ENCODE results near the gene PRKCA.
"Not testable (repeated sequence)": the region's sequence is repeated elsewhere in the genome, so short reads cannot be mapped to it uniquely, and the experiment has no call there.

The PRKCA gene

GRCh38 chr17:66345949-66346638 lies 43.7 kb downstream of the PRKCA start:
- not testable (repeated sequence) for H3K27me3 ChIP-seq (ENCODE audit: control insufficient read depth in 1 of 2, insufficient read depth in 2 of 2, low read length in 2 of 2); H3K36me3 ChIP-seq (ENCODE audit: insufficient read depth, low read length); H3K4me3 ChIP-seq (ENCODE audit: low read depth in 1 of 2, low read length in 2 of 2); H3K9ac ChIP-seq (ENCODE audit: low read length); H3K27ac ChIP-seq (ENCODE audit: low read depth, low read length); H3K9me3 ChIP-seq (ENCODE audit: low read length)
- H3K4me1 ChIP-seq (ENCODE audit: insufficient read depth, low read length), result peaks cover 34% of the 10 kb centered on the region

GRCh38 chr17:66347661-66348514 lies 45.5 kb downstream of the PRKCA start:
- Histone ChIP-seq H3K9ac (ENCODE audit: low read length) (no peak overlapping the region), H3K36me3 (ENCODE audit: insufficient read depth, low read length) (no peaks in the 10 kb centered on the region), H3K4me3 (ENCODE audit: low read depth in 1 of 2, low read length in 2 of 2) (no peak overlapping the region), H3K4me1 (ENCODE audit: insufficient read depth, low read length) (peaks cover 37% of the 10 kb centered on the region), H3K27ac (ENCODE audit: low read depth, low read length) (no peak overlapping the region), H3K9me3 (ENCODE audit: low read length) (no peaks in the 10 kb centered on the region), H3K27me3 (ENCODE audit: control insufficient read depth in 1 of 2, insufficient read depth in 2 of 2, low read length in 2 of 2) (no peaks in the 10 kb centered on the region)

- H3K27me3 ChIP-seq (ENCODE audit: control insufficient read depth in 1 of 2, insufficient read depth in 2 of 2, low read length in 2 of 2), result no peaks in the 10 kb centered on the region
- H3K9ac ChIP-seq (ENCODE audit: low read length), result no peak overlapping the region
- H3K9me3 ChIP-seq (ENCODE audit: low read length), result no peaks in the 10 kb centered on the region
- H3K4me1 ChIP-seq (ENCODE audit: insufficient read depth, low read length), result peaks cover 40% of the 10 kb centered on the region
- no peak overlapping the region for H3K4me3 ChIP-seq (ENCODE audit: low read depth in 1 of 2, low read length in 2 of 2)
- peak overlapping the region; percentile 18 for H3K27ac ChIP-seq (ENCODE audit: low read depth, low read length)
- no peaks in the 10 kb centered on the region for H3K36me3 ChIP-seq (ENCODE audit: insufficient read depth, low read length)
These were observed 46.3 kb downstream of the PRKCA start for GRCh38 chr17:66348584-66349165.

GRCh38 chr17:66349521-66350254 lies 47.3 kb downstream of the PRKCA start:
- Histone ChIP-seq H3K9ac (ENCODE audit: low read length) (no peak overlapping the region), H3K27ac (ENCODE audit: low read depth, low read length) (no peak overlapping the region), H3K9me3 (ENCODE audit: low read length) (no peaks in the 10 kb centered on the region), H3K4me1 (ENCODE audit: insufficient read depth, low read length) (peaks cover 44% of the 10 kb centered on the region), H3K27me3 (ENCODE audit: control insufficient read depth in 1 of 2, insufficient read depth in 2 of 2, low read length in 2 of 2) (no peaks in the 10 kb centered on the region), H3K4me3 (ENCODE audit: low read depth in 1 of 2, low read length in 2 of 2) (no peak overlapping the region), H3K36me3 (ENCODE audit: insufficient read depth, low read length) (no peaks in the 10 kb centered on the region)

- not testable (repeated sequence) for H3K9ac ChIP-seq (ENCODE audit: low read length); H3K36me3 ChIP-seq (ENCODE audit: insufficient read depth, low read length); H3K27ac ChIP-seq (ENCODE audit: low read depth, low read length); H3K9me3 ChIP-seq (ENCODE audit: low read length); H3K27me3 ChIP-seq (ENCODE audit: control insufficient read depth in 1 of 2, insufficient read depth in 2 of 2, low read length in 2 of 2); H3K4me3 ChIP-seq (ENCODE audit: low read depth in 1 of 2, low read length in 2 of 2)
- H3K4me1 ChIP-seq (ENCODE audit: insufficient read depth, low read length), result peaks cover 44% of the 10 kb centered on the region
These were observed 48.2 kb downstream of the PRKCA start for GRCh38 chr17:66350576-66350975.

- H3K27me3 ChIP-seq (ENCODE audit: control insufficient read depth in 1 of 2, insufficient read depth in 2 of 2, low read length in 2 of 2), result no peaks in the 10 kb centered on the region
- H3K4me1 ChIP-seq (ENCODE audit: insufficient read depth, low read length), result peaks cover 44% of the 10 kb centered on the region
- H3K9ac ChIP-seq (ENCODE audit: low read length), result no peak overlapping the region
- H3K4me3 ChIP-seq (ENCODE audit: low read depth in 1 of 2, low read length in 2 of 2), result no peak overlapping the region
- no peak overlapping the region for H3K27ac ChIP-seq (ENCODE audit: low read depth, low read length)
- H3K9me3 ChIP-seq (ENCODE audit: low read length), result no peaks in the 10 kb centered on the region
- H3K36me3 ChIP-seq (ENCODE audit: insufficient read depth, low read length), result no peaks in the 10 kb centered on the region
These were observed 48.6 kb downstream of the PRKCA start for GRCh38 chr17:66351033-66351432.

GRCh38 chr17:66351701-66352100 lies 49.3 kb downstream of the PRKCA start:
- H3K27me3 ChIP-seq (ENCODE audit: control insufficient read depth in 1 of 2, insufficient read depth in 2 of 2, low read length in 2 of 2), result no peaks in the 10 kb centered on the region
- no peak overlapping the region for H3K9ac ChIP-seq (ENCODE audit: low read length)
- H3K36me3 ChIP-seq (ENCODE audit: insufficient read depth, low read length), result no peaks in the 10 kb centered on the region
- no peak overlapping the region for H3K27ac ChIP-seq (ENCODE audit: low read depth, low read length)
- H3K4me3 ChIP-seq (ENCODE audit: low read depth in 1 of 2, low read length in 2 of 2), result no peak overlapping the region
- H3K9me3 ChIP-seq (ENCODE audit: low read length), result no peaks in the 10 kb centered on the region
- peaks cover 44% of the 10 kb centered on the region for H3K4me1 ChIP-seq (ENCODE audit: insufficient read depth, low read length)

GRCh38 chr17:66353937-66354401 lies 51.6 kb downstream of the PRKCA start:
- H3K4me1 ChIP-seq (ENCODE audit: insufficient read depth, low read length), result peaks cover 39% of the 10 kb centered on the region
- no peaks in the 10 kb centered on the region for H3K9me3 ChIP-seq (ENCODE audit: low read length)
- H3K27ac ChIP-seq (ENCODE audit: low read depth, low read length), result no peak overlapping the region
- no peaks in the 10 kb centered on the region for H3K27me3 ChIP-seq (ENCODE audit: control insufficient read depth in 1 of 2, insufficient read depth in 2 of 2, low read length in 2 of 2)
- no peak overlapping the region for H3K4me3 ChIP-seq (ENCODE audit: low read depth in 1 of 2, low read length in 2 of 2)
- H3K36me3 ChIP-seq (ENCODE audit: insufficient read depth, low read length), result no peaks in the 10 kb centered on the region
- H3K9ac ChIP-seq (ENCODE audit: low read length), result no peak overlapping the region

- Histone ChIP-seq H3K9ac (ENCODE audit: low read length) (no peak overlapping the region), H3K27me3 (ENCODE audit: control insufficient read depth in 1 of 2, insufficient read depth in 2 of 2, low read length in 2 of 2) (no peaks in the 10 kb centered on the region), H3K9me3 (ENCODE audit: low read length) (no peaks in the 10 kb centered on the region), H3K27ac (ENCODE audit: low read depth, low read length) (no peak overlapping the region), H3K4me3 (ENCODE audit: low read depth in 1 of 2, low read length in 2 of 2) (no peak overlapping the region), H3K4me1 (ENCODE audit: insufficient read depth, low read length) (peaks cover 34% of the 10 kb centered on the region), H3K36me3 (ENCODE audit: insufficient read depth, low read length) (no peaks in the 10 kb centered on the region)
These were observed 52.1 kb downstream of the PRKCA start for GRCh38 chr17:66354472-66354871.

GRCh38 chr17:66354981-66355380 lies 52.6 kb downstream of the PRKCA start:
- Histone ChIP-seq H3K4me1 (ENCODE audit: insufficient read depth, low read length) (peaks cover 34% of the 10 kb centered on the region), H3K36me3 (ENCODE audit: insufficient read depth, low read length) (no peaks in the 10 kb centered on the region), H3K9ac (ENCODE audit: low read length) (no peak overlapping the region), H3K27me3 (ENCODE audit: control insufficient read depth in 1 of 2, insufficient read depth in 2 of 2, low read length in 2 of 2) (no peaks in the 10 kb centered on the region), H3K9me3 (ENCODE audit: low read length) (no peaks in the 10 kb centered on the region), H3K4me3 (ENCODE audit: low read depth in 1 of 2, low read length in 2 of 2) (no peak overlapping the region), H3K27ac (ENCODE audit: low read depth, low read length) (no peak overlapping the region)

GRCh38 chr17:66355510-66355909 lies 53.1 kb downstream of the PRKCA start:
- H3K4me1 ChIP-seq (ENCODE audit: insufficient read depth, low read length), result peaks cover 36% of the 10 kb centered on the region
- H3K9ac ChIP-seq (ENCODE audit: low read length), result no peak overlapping the region
- no peaks in the 10 kb centered on the region for H3K27me3 ChIP-seq (ENCODE audit: control insufficient read depth in 1 of 2, insufficient read depth in 2 of 2, low read length in 2 of 2)
- H3K27ac ChIP-seq (ENCODE audit: low read depth, low read length), result no peak overlapping the region
- H3K4me3 ChIP-seq (ENCODE audit: low read depth in 1 of 2, low read length in 2 of 2), result no peak overlapping the region
- no peaks in the 10 kb centered on the region for H3K36me3 ChIP-seq (ENCODE audit: insufficient read depth, low read length)
- no peaks in the 10 kb centered on the region for H3K9me3 ChIP-seq (ENCODE audit: low read length)
